SK-N-SH (cell line): ENCODE data around the gene RNF157.

ENCODE experiments used
- MXI1 ChIP-seq: IDR thresholded peaks from 2 replicates; pipeline ENCODE4 v1.6.1; 2012; ENCODE audit warnings: mild to moderate bottlenecking, low read depth, low read length, improper control_type of control experiment
- RFX5 ChIP-seq: IDR thresholded peaks from 2 replicates; pipeline ENCODE4 v1.6.1; 2012; ENCODE audit warnings: mild to moderate bottlenecking, improper control_type of control experiment, low read length
- TF ChIP-seq, protein P1 (sequence below): fragments of 200-600 bp; sonication (generic); IDR thresholded peaks from 2 replicates; pipeline ENCODE4 v1.6.1; 2017; ENCODE audit warnings: antibody characterized with exemption, mild to moderate bottlenecking, moderate library complexity

DNA sequence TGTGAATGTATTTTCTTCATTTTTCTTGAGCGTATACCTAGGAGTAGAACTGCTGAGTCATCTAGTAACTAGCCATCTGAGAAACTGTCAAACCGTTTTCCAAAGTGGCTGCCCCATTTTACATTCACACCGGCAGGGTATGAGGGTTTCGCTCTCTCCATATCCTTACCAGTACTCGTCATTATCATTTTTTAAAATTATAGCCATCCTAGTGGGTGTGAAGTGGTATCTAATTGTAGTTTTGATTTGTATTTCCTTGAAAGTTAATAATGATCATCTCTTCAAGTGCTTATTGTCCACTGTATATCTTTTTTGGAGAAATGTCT is 6.0 kb downstream of the RNF157 start:
- TF ChIP-seq, protein P1, sequence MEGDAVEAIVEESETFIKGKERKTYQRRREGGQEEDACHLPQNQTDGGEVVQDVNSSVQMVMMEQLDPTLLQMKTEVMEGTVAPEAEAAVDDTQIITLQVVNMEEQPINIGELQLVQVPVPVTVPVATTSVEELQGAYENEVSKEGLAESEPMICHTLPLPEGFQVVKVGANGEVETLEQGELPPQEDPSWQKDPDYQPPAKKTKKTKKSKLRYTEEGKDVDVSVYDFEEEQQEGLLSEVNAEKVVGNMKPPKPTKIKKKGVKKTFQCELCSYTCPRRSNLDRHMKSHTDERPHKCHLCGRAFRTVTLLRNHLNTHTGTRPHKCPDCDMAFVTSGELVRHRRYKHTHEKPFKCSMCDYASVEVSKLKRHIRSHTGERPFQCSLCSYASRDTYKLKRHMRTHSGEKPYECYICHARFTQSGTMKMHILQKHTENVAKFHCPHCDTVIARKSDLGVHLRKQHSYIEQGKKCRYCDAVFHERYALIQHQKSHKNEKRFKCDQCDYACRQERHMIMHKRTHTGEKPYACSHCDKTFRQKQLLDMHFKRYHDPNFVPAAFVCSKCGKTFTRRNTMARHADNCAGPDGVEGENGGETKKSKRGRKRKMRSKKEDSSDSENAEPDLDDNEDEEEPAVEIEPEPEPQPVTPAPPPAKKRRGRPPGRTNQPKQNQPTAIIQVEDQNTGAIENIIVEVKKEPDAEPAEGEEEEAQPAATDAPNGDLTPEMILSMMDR, result no peak
- no peak for TF ChIP-seq RFX5
- TF ChIP-seq MXI1, result no peak
